HEK293T (cell line): ENCODE measurements around the gene SLC4A7.

Experiments used
- CTCF ChIA-PET: fragments of 350-600 bp; formaldehyde crosslinking; extraction: SDS; loops from one replicate; lab custom pipeline; 2021; ENCODE audit warnings: antibody characterized with exemption, inconsistent platforms; lab: Yijun Ruan, JAX
- POLR2A ChIA-PET: fragments of 350-600 bp; formaldehyde crosslinking; extraction: SDS; loops from one replicate; lab custom pipeline; 2020; ENCODE audit warnings: antibody characterized with exemption, inconsistent platforms; lab: Yijun Ruan, JAX
- DNase-seq: peaks from one replicate; pipeline ENCODE4 v3.0.0; 2012; ENCODE audit warnings: mixed read lengths; ENCODE audit errors: extremely low spot score
- ARNT ChIP-seq: fragments of 450-650 bp; IDR thresholded peaks from 2 replicates; pipeline ENCODE4 v1.6.1; 2017; ENCODE audit warnings: mild to moderate bottlenecking
- BHLHE40 ChIP-seq: fragments of 450-650 bp; IDR thresholded peaks from 2 replicates; pipeline ENCODE4 v1.6.1; 2016; ENCODE audit warnings: mild to moderate bottlenecking, moderate library complexity, borderline replicate concordance
- CTBP1 ChIP-seq: fragments of 450-650 bp; IDR thresholded peaks from 2 replicates; pipeline ENCODE4 v1.6.1; 2016; ENCODE audit warnings: borderline replicate concordance
- ELF4 ChIP-seq: fragments of 450-650 bp; IDR thresholded peaks from 2 replicates; pipeline ENCODE4 v1.6.1; 2017; ENCODE audit warnings: antibody characterized with exemption
- FOXA1 ChIP-seq: fragments of 450-650 bp; IDR thresholded peaks from 2 replicates; pipeline ENCODE4 v1.6.1; 2016; ENCODE audit warnings: mild to moderate bottlenecking
- FOXK2 ChIP-seq: fragments of 450-650 bp; IDR thresholded peaks from 2 replicates; pipeline ENCODE4 v1.6.1; 2016; ENCODE audit warnings: mild to moderate bottlenecking
- FOXM1 ChIP-seq: fragments of 450-650 bp; IDR thresholded peaks from 2 replicates; pipeline ENCODE4 v1.6.1; 2017; ENCODE audit warnings: mild to moderate bottlenecking, borderline replicate concordance
- HDGF ChIP-seq: fragments of 450-650 bp; IDR thresholded peaks from 2 replicates; pipeline ENCODE4 v1.6.1; 2017; ENCODE audit warnings: antibody characterized with exemption, borderline replicate concordance
- L3MBTL2 ChIP-seq: fragments of 450-650 bp; conservative IDR thresholded peaks from 2 replicates; pipeline ENCODE4 v1.6.1; 2016; ENCODE audit warnings: mild to moderate bottlenecking
- LEF1 ChIP-seq: fragments of 450-650 bp; IDR thresholded peaks from 2 replicates; pipeline ENCODE4 v1.6.1; 2017; ENCODE audit warnings: mild to moderate bottlenecking, borderline replicate concordance
- NFRKB ChIP-seq: fragments of 450-650 bp; IDR thresholded peaks from 2 replicates; pipeline ENCODE4 v1.6.1; 2016; ENCODE audit warnings: mild to moderate bottlenecking, moderate library complexity
- SP1 ChIP-seq: fragments of 450-650 bp; IDR thresholded peaks from 2 replicates; pipeline ENCODE4 v1.6.1; 2017
- SUZ12 ChIP-seq: fragments of 450-650 bp; IDR thresholded peaks from 2 replicates; pipeline ENCODE4 v1.6.1; 2016; ENCODE audit warnings: mild to moderate bottlenecking
- TARDBP ChIP-seq: fragments of 450-650 bp; IDR thresholded peaks from 2 replicates; pipeline ENCODE4 v1.6.1; 2016
- ZNF384 ChIP-seq: fragments of 450-650 bp; IDR thresholded peaks from 2 replicates; pipeline ENCODE4 v1.6.1; 2016
- TF ChIP-seq, protein P1 (sequence below): fragments of 450-650 bp; IDR thresholded peaks from 2 replicates; pipeline ENCODE4 v1.6.1; 2016

SLC4A7 gene

DNA sequence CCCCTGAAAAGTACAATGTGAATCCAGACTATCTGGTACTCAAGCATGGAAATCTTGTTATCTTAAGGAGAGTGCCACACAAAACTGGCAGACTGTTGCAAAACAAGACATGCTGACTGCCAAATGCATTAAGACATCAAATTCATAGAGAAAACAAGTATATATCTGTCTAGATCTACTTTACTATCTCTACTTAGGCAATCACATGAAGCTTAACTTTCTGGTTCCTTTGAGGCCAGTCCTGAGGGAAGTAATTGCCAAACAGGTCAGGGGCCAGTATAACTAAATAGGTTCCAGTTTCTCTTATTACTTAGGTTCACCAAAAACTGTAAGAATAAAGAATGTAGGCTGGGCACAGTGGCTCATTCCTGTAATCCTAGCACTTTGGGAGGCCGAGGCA is 15.9 kb upstream of the SLC4A7 start:
- TF ChIP-seq, protein P1, sequence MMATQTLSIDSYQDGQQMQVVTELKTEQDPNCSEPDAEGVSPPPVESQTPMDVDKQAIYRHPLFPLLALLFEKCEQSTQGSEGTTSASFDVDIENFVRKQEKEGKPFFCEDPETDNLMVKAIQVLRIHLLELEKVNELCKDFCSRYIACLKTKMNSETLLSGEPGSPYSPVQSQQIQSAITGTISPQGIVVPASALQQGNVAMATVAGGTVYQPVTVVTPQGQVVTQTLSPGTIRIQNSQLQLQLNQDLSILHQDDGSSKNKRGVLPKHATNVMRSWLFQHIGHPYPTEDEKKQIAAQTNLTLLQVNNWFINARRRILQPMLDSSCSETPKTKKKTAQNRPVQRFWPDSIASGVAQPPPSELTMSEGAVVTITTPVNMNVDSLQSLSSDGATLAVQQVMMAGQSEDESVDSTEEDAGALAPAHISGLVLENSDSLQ = no peak
- no peak for TF ChIP-seq ARNT
- no peak for TF ChIP-seq ZNF384
- TF ChIP-seq FOXK2 = no peak
- TF ChIP-seq L3MBTL2 = no peak
- no peak for TF ChIP-seq LEF1
- TF ChIP-seq CTBP1 = no peak
- TF ChIP-seq FOXA1 = no peak
- TF ChIP-seq ELF4 = no peak
- no peak for TF ChIP-seq TARDBP
- TF ChIP-seq FOXM1 = no peak
- TF ChIP-seq HDGF = no peak
- no peak for TF ChIP-seq NFRKB
- no peak for TF ChIP-seq BHLHE40
- no peak for TF ChIP-seq SP1
- TF ChIP-seq SUZ12 = no peak
- no peak for DNase-seq
- POLR2A ChIA-PET = interaction anchor here (1.5 kb wide), 1 partner anchor 16 kb away, joined by 4 read pairs; the partner anchor contains the start of gene SLC4A7
- CTCF ChIA-PET = no interaction called here

DNA sequence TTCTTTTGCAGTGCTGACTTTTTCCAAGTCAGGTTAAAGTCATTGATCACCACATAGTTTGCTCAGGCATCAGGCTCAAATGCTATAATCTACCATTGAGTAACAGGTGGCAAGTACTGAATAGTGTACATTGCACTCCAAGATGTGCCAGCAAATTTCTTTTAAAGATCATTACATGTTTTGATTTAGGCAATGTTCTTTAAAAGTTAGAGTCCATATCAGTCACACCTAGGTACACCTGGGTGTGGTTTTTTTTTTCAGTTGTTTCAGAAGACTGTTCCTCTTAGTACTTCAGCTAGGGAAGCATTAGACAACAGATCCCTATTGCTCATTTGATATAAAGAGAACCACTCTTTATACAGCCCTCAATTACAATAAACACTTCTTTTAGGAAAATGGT is 10.6 kb upstream of the SLC4A7 start:
- ChIA-PET POLR2A (no interaction called here), CTCF (no interaction called here)
- TF ChIP-seq NFRKB (no peak), HDGF (no peak), BHLHE40 (no peak), CTBP1 (no peak), FOXK2 (no peak), ELF4 (no peak), LEF1 (no peak)
- TF ChIP-seq, protein P1 = no peak
- no peak for DNase-seq

DNA sequence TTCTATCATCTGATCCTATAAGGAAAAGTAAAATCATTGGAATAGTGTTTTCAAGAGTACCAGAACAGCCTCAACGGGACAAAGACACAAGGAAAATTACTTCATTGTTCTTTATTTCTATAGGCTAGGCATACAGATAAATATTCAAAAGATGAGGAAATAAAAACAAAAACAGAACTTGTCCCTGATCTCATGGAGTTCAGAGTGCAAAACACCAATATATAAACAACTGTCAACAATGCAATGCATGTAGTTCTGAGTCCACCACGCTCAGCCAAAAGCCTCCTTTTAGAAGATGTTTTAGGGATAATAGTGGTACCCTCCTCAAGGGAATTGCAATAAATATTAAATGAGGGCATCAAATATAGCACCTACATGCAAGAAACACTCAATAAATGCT is 4.6 kb upstream of the SLC4A7 start:
- CTCF ChIA-PET = interaction anchor here (0.6 kb wide), 1 partner anchor 260 kb away, joined by 4 read pairs; no protein-coding TSS in a partner anchor
- POLR2A ChIA-PET = no interaction called here
- TF ChIP-seq CTBP1 = no peak
- no peak for TF ChIP-seq L3MBTL2
- TF ChIP-seq ARNT = no peak
- no peak for TF ChIP-seq NFRKB
- TF ChIP-seq, protein P1 = no peak
- TF ChIP-seq ZNF384 = no peak
- TF ChIP-seq FOXK2 = no peak
- no peak for TF ChIP-seq TARDBP
- TF ChIP-seq SUZ12 = no peak
- TF ChIP-seq BHLHE40 = no peak
- TF ChIP-seq SP1 = no peak
- no peak for TF ChIP-seq FOXA1
- TF ChIP-seq ELF4 = no peak
- TF ChIP-seq HDGF = no peak
- no peak for TF ChIP-seq LEF1
- no peak for TF ChIP-seq FOXM1
- no peak for DNase-seq

DNA sequence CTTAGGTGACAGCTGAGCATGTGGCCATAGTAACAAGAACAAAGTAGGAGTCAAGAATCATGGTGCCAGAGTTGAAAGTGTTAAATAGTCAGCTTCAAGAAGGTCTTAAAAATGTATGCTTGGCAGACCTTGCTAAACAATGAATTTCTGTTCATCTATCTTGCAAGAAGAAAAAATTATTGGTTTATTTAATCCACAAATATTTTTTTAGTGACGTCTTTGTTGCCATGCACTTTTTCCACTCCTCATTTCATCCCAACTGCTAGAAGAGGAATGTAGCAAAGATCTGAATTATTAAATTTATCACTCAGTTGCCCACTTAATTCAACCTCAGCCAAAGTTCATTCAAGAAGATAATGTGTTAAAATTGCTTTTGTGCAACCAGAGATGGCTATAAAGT is 3.2 kb upstream of the SLC4A7 start:
- no peak for TF ChIP-seq L3MBTL2
- TF ChIP-seq ARNT = no peak
- TF ChIP-seq HDGF = no peak
- TF ChIP-seq FOXA1 = no peak
- no peak for TF ChIP-seq FOXK2
- no peak for TF ChIP-seq SP1
- TF ChIP-seq TARDBP = no peak
- ChIA-PET POLR2A (interaction anchor here (0.8 kb wide), 1 partner anchor 9 kb away, joined by 3 read pairs; no protein-coding TSS in a partner anchor), CTCF (no interaction called here)
- DNase-seq = no peak

DNA sequence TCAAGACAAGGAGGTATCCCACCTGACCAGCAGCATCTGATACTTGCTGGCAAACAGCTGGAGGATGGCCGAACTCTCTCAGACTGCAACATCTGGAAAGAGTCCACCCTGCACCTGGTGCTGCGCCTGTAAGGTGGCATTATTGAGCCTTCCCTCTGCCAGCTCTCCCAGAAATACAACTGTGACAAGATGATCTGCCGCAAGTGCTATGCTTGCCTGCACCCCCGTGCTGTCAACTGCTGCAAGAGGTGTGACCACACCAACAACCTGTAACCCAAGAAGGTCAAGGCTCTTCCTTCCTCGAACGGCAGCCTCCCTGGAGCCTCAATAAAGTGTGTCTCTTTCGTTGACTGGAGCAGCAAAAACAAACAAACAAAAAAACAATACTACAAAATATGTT is 2.2 kb upstream of the SLC4A7 start:
- CTCF ChIA-PET = no interaction called here
- POLR2A ChIA-PET = interaction anchor here (0.8 kb wide), 1 partner anchor 10 kb away, joined by 3 read pairs; no protein-coding TSS in a partner anchor
- TF ChIP-seq FOXK2 = no peak
- no peak for TF ChIP-seq CTBP1
- TF ChIP-seq HDGF = no peak
- no peak for TF ChIP-seq LEF1
- TF ChIP-seq ELF4 = no peak
- no peak for TF ChIP-seq SUZ12
- TF ChIP-seq FOXM1 = no peak
- TF ChIP-seq, protein P1 = no peak
- TF ChIP-seq SP1 = no peak
- DNase-seq = no peak

DNA sequence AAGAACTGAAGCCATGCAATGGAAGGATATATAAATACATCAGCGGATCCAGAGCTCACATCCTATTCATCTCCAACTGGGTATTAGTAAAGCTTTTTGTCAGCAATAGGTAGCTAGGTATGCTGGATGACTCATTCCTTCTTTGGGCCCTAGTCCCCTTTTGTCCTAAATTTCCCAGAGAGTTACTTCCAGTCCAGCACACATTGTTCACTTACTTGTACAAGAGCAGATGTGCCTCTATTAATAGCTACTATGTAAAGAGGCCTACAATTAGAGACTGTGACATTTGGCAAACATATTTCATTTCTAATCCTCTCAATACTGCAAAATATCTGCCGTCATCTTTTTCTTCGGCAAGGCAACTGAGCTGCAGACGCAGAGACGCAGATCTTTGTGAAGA is 1.7 kb upstream of the SLC4A7 start:
- ChIA-PET CTCF (no interaction called here), POLR2A (no interaction called here)
- TF ChIP-seq BHLHE40 (no peak), NFRKB (no peak), TARDBP (no peak), L3MBTL2 (no peak), FOXA1 (no peak)
- TF ChIP-seq, protein P1 = no peak
- no peak for DNase-seq
